ENCODE data around the gene ZMYND15.
"Not testable (repeated sequence)": the region's sequence is repeated elsewhere in the genome, so short reads cannot be mapped to it uniquely, and the experiment has no call there.

ZMYND15 gene

GRCh38 chr17:4699401-4700056 is 40.1 kb upstream of the ZMYND15 start:
- Histone ChIP-seq H3K36me3 (ENCODE audit: control insufficient read depth in 4 of 4, insufficient read depth in 4 of 4, low read length in 3 of 4) (peaks cover 2 to 21% (median 8%) of the 10 kb centered on the region in 4 experiments), H3K4me1 (ENCODE audit: control extremely low read depth in 1 of 4, control insufficient read depth in 4 of 4, insufficient read depth in 4 of 4, low read length in 3 of 4) (peaks cover 8 to 26% (median 11%) of the 10 kb centered on the region in 4 experiments)
- DNase-seq; H3K27me3 ChIP-seq (replicated peaks in 2 of 5; ENCODE audit: control insufficient read depth in 4 of 5, insufficient read depth in 5 of 5, low read length in 4 of 5); H3K27ac ChIP-seq (ENCODE audit: insufficient read depth in 1 of 2, low read depth in 1 of 2, low read length in 2 of 2, poor library complexity in 1 of 2, severe bottlenecking in 2 of 2); H3K9me3 ChIP-seq (ENCODE audit: control extremely low read depth in 1 of 5, control insufficient read depth in 4 of 5, insufficient read depth in 2 of 5, low read depth in 1 of 5, low read length in 4 of 5); POLR2A ChIA-PET; H3K4me3 ChIP-seq (ENCODE audit: control insufficient read depth in 1 of 7, extremely low read depth in 1 of 7, insufficient read depth in 4 of 7, low read depth in 2 of 7, low read length in 6 of 7): not testable (repeated sequence)
- WGBS (ENCODE audit: insufficient coverage): 81% methylated on average over 13 of the region's 13 CpGs
- CTCF ChIA-PET: interaction anchor here (1.2 to 1.3 kb wide), 2 partner anchors 9 to 210 kb away, joined by 3 read pairs; no protein-coding TSS in a partner anchor

GRCh38 chr17:4701116-4701515 is 38.5 kb upstream of the ZMYND15 start:
- DNase-seq: no peak
- ChIA-PET POLR2A (interaction anchor here (0.6 kb wide), 1 partner anchor 568 kb away, joined by 4 read pairs; no protein-coding TSS in a partner anchor), CTCF (interaction anchor here (1.0 to 1.4 kb wide), 3 partner anchors 43 to 208 kb away, joined by 3 read pairs; no protein-coding TSS in a partner anchor)
- H3K36me3 ChIP-seq (ENCODE audit: control insufficient read depth in 4 of 4, insufficient read depth in 4 of 4, low read length in 3 of 4): peaks cover 2 to 18% (median 8%) of the 10 kb centered on the region in 4 experiments
- H3K9me3 ChIP-seq (ENCODE audit: control extremely low read depth in 1 of 5, control insufficient read depth in 4 of 5, insufficient read depth in 2 of 5, low read depth in 1 of 5, low read length in 4 of 5): no peaks in the 10 kb centered on the region
- H3K4me3 ChIP-seq (ENCODE audit: control insufficient read depth in 1 of 7, extremely low read depth in 1 of 7, insufficient read depth in 4 of 7, low read depth in 2 of 7, low read length in 6 of 7): no peak overlapping the region
- H3K27me3 ChIP-seq (replicated peaks in 2 of 5; ENCODE audit: control insufficient read depth in 4 of 5, insufficient read depth in 5 of 5, low read length in 4 of 5): no peaks in the 10 kb centered on the region
- WGBS (ENCODE audit: insufficient coverage): 100% methylated on average over 1 of the region's 1 CpG
- peaks cover 8 to 29% (median 16%) of the 10 kb centered on the region in 4 experiments for H3K4me1 ChIP-seq (ENCODE audit: control extremely low read depth in 1 of 4, control insufficient read depth in 4 of 4, insufficient read depth in 4 of 4, low read length in 3 of 4)
- H3K27ac ChIP-seq (ENCODE audit: insufficient read depth in 1 of 2, low read depth in 1 of 2, low read length in 2 of 2, poor library complexity in 1 of 2, severe bottlenecking in 2 of 2): no peak overlapping the region

GRCh38 chr17:4703330-4703691 is 36.3 kb upstream of the ZMYND15 start:
- Histone ChIP-seq H3K27ac (ENCODE audit: insufficient read depth in 1 of 2, low read depth in 1 of 2, low read length in 2 of 2, poor library complexity in 1 of 2, severe bottlenecking in 2 of 2) (peak overlapping the region; percentile 18 to 70), H3K27me3 (replicated peaks in 2 of 5; ENCODE audit: control insufficient read depth in 4 of 5, insufficient read depth in 5 of 5, low read length in 4 of 5) (no peaks in the 10 kb centered on the region), H3K4me1 (ENCODE audit: control extremely low read depth in 1 of 4, control insufficient read depth in 4 of 4, insufficient read depth in 4 of 4, low read length in 3 of 4) (peaks cover 8 to 21% (median 16%) of the 10 kb centered on the region in 4 experiments), H3K4me3 (ENCODE audit: control insufficient read depth in 1 of 7, extremely low read depth in 1 of 7, insufficient read depth in 4 of 7, low read depth in 2 of 7, low read length in 6 of 7) (peak overlapping the region; percentile 78 to 96 (median 84)), H3K36me3 (ENCODE audit: control insufficient read depth in 4 of 4, insufficient read depth in 4 of 4, low read length in 3 of 4) (peaks cover 0 to 6% (median 0%) of the 10 kb centered on the region in 4 experiments), H3K9me3 (ENCODE audit: control extremely low read depth in 1 of 5, control insufficient read depth in 4 of 5, insufficient read depth in 2 of 5, low read depth in 1 of 5, low read length in 4 of 5) (no peaks in the 10 kb centered on the region)
- CTCF ChIA-PET: interaction anchor here (0.6 to 2.6 kb wide), 9 partner anchors 12 to 185 kb away, joined by 3 to 10 read pairs (median 3); no protein-coding TSS in a partner anchor
- POLR2A ChIA-PET: no interaction called here
- DNase-seq: no peak
- 11% methylated on average over 11 of the region's 15 CpGs for WGBS (ENCODE audit: insufficient coverage)

GRCh38 chr17:4704574-4704907 is 35.1 kb upstream of the ZMYND15 start:
- 86% methylated on average over 4 of the region's 14 CpGs for WGBS (ENCODE audit: insufficient coverage)
- CTCF ChIA-PET: interaction anchor here (1.3 kb wide), 1 partner anchor 22 kb away, joined by 4 read pairs; no protein-coding TSS in a partner anchor
- DNase-seq; POLR2A ChIA-PET; H3K36me3 ChIP-seq (ENCODE audit: control insufficient read depth in 4 of 4, insufficient read depth in 4 of 4, low read length in 3 of 4); H3K27me3 ChIP-seq (replicated peaks in 2 of 5; ENCODE audit: control insufficient read depth in 4 of 5, insufficient read depth in 5 of 5, low read length in 4 of 5); H3K9me3 ChIP-seq (ENCODE audit: control extremely low read depth in 1 of 5, control insufficient read depth in 4 of 5, insufficient read depth in 2 of 5, low read depth in 1 of 5, low read length in 4 of 5): not testable (repeated sequence)
- H3K4me3 ChIP-seq (ENCODE audit: control insufficient read depth in 1 of 7, extremely low read depth in 1 of 7, insufficient read depth in 4 of 7, low read depth in 2 of 7, low read length in 6 of 7): peak overlapping the region in 6 of 7 experiments; percentile 83 to 96 (median 90)
- peaks cover 8 to 22% (median 17%) of the 10 kb centered on the region in 4 experiments for H3K4me1 ChIP-seq (ENCODE audit: control extremely low read depth in 1 of 4, control insufficient read depth in 4 of 4, insufficient read depth in 4 of 4, low read length in 3 of 4)
- peak overlapping the region in 1 of 2 experiments; percentile 70 for H3K27ac ChIP-seq (ENCODE audit: insufficient read depth in 1 of 2, low read depth in 1 of 2, low read length in 2 of 2, poor library complexity in 1 of 2, severe bottlenecking in 2 of 2)

- WGBS (ENCODE audit: insufficient coverage): 96% methylated on average over 10 of the region's 15 CpGs
- Histone ChIP-seq H3K4me1 (ENCODE audit: control extremely low read depth in 1 of 4, control insufficient read depth in 4 of 4, insufficient read depth in 4 of 4, low read length in 3 of 4) (peaks cover 8 to 25% (median 19%) of the 10 kb centered on the region in 4 experiments), H3K4me3 (ENCODE audit: control insufficient read depth in 1 of 7, extremely low read depth in 1 of 7, insufficient read depth in 4 of 7, low read depth in 2 of 7, low read length in 6 of 7) (peak overlapping the region in 1 of 7 experiments; percentile 84), H3K27me3 (replicated peaks in 2 of 5; ENCODE audit: control insufficient read depth in 4 of 5, insufficient read depth in 5 of 5, low read length in 4 of 5) (no peaks in the 10 kb centered on the region), H3K36me3 (ENCODE audit: control insufficient read depth in 4 of 4, insufficient read depth in 4 of 4, low read length in 3 of 4) (peaks cover 0 to 2% (median 0%) of the 10 kb centered on the region in 4 experiments), H3K27ac (ENCODE audit: insufficient read depth in 1 of 2, low read depth in 1 of 2, low read length in 2 of 2, poor library complexity in 1 of 2, severe bottlenecking in 2 of 2) (no peak overlapping the region), H3K9me3 (ENCODE audit: control extremely low read depth in 1 of 5, control insufficient read depth in 4 of 5, insufficient read depth in 2 of 5, low read depth in 1 of 5, low read length in 4 of 5) (no peaks in the 10 kb centered on the region)
- ChIA-PET POLR2A (no interaction called here), CTCF (interaction anchor here (1.2 kb wide), 1 partner anchor 28 kb away, joined by 3 read pairs; no protein-coding TSS in a partner anchor)
- DNase-seq: no peak
These were observed 34.6 kb upstream of the ZMYND15 start for GRCh38 chr17:4704991-4705390.

GRCh38 chr17:4706121-4706520 is 33.5 kb upstream of the ZMYND15 start:
- Histone ChIP-seq H3K27me3 (replicated peaks in 2 of 5; ENCODE audit: control insufficient read depth in 4 of 5, insufficient read depth in 5 of 5, low read length in 4 of 5) (no peaks in the 10 kb centered on the region), H3K27ac (ENCODE audit: insufficient read depth in 1 of 2, low read depth in 1 of 2, low read length in 2 of 2, poor library complexity in 1 of 2, severe bottlenecking in 2 of 2) (no peak overlapping the region), H3K4me1 (ENCODE audit: control extremely low read depth in 1 of 4, control insufficient read depth in 4 of 4, insufficient read depth in 4 of 4, low read length in 3 of 4) (peaks cover 8 to 30% (median 24%) of the 10 kb centered on the region in 4 experiments), H3K36me3 (ENCODE audit: control insufficient read depth in 4 of 4, insufficient read depth in 4 of 4, low read length in 3 of 4) (no peaks in the 10 kb centered on the region), H3K4me3 (ENCODE audit: control insufficient read depth in 1 of 7, extremely low read depth in 1 of 7, insufficient read depth in 4 of 7, low read depth in 2 of 7, low read length in 6 of 7) (no peak overlapping the region), H3K9me3 (ENCODE audit: control extremely low read depth in 1 of 5, control insufficient read depth in 4 of 5, insufficient read depth in 2 of 5, low read depth in 1 of 5, low read length in 4 of 5) (no peaks in the 10 kb centered on the region)
- ChIA-PET POLR2A (no interaction called here), CTCF (interaction anchor here (0.9 to 1.3 kb wide), 3 partner anchors 27 to 182 kb away, joined by 3 to 4 read pairs (median 3); no protein-coding TSS in a partner anchor)
- 95% methylated on average over 7 of the region's 7 CpGs for WGBS (ENCODE audit: insufficient coverage)
- no peak for DNase-seq

- CTCF ChIA-PET: interaction anchor here (1.3 to 4.2 kb wide), 8 partner anchors 9 to 185 kb away, joined by 3 to 20 read pairs (median 9); partner anchors contain the start of gene MED11
- POLR2A ChIA-PET: no interaction called here
- H3K4me1 ChIP-seq (ENCODE audit: control extremely low read depth in 1 of 4, control insufficient read depth in 4 of 4, insufficient read depth in 4 of 4, low read length in 3 of 4): peaks cover 7 to 40% (median 33%) of the 10 kb centered on the region in 4 experiments
- no peaks in the 10 kb centered on the region for H3K36me3 ChIP-seq (ENCODE audit: control insufficient read depth in 4 of 4, insufficient read depth in 4 of 4, low read length in 3 of 4)
- no peaks in the 10 kb centered on the region for H3K9me3 ChIP-seq (ENCODE audit: control extremely low read depth in 1 of 5, control insufficient read depth in 4 of 5, insufficient read depth in 2 of 5, low read depth in 1 of 5, low read length in 4 of 5)
- no peak overlapping the region for H3K27ac ChIP-seq (ENCODE audit: insufficient read depth in 1 of 2, low read depth in 1 of 2, low read length in 2 of 2, poor library complexity in 1 of 2, severe bottlenecking in 2 of 2)
- WGBS (ENCODE audit: insufficient coverage): 89% methylated on average over 7 of the region's 8 CpGs
- no peaks in the 10 kb centered on the region for H3K27me3 ChIP-seq (replicated peaks in 2 of 5; ENCODE audit: control insufficient read depth in 4 of 5, insufficient read depth in 5 of 5, low read length in 4 of 5)
- DNase-seq: peak in 2 of 3 donors; percentile 52 to 60
- H3K4me3 ChIP-seq (ENCODE audit: control insufficient read depth in 1 of 7, extremely low read depth in 1 of 7, insufficient read depth in 4 of 7, low read depth in 2 of 7, low read length in 6 of 7): no peak overlapping the region
These were observed 31.2 kb upstream of the ZMYND15 start for GRCh38 chr17:4708436-4708835.

Measured in common myeloid progenitor, CD34-positive (primary cell).